GM23338 (cell line): ENCODE measurements around the gene EML1. TPM values are rescaled to one million over a fixed set of nuclear protein-coding genes. Genes with fewer than 3 reads are reported as not detected.

ENCODE experiments used
- ATAC-seq: fragments of 200-7000 bp; cut with Tn5 transposase; 3 replicates; pipeline ENCODE4 v1.9.1; 2020
- DNase-seq: peaks from one replicate; pipeline ENCODE4 v3.0.0-alpha.2; 2015; ENCODE audit warnings: low spot score
- H2AFZ ChIP-seq: fragments of 200-600 bp; sonication (generic); 2 replicates; pipeline ENCODE4 v1.8.0; 2016; ENCODE audit warnings: antibody characterized with exemption, mild to moderate bottlenecking, moderate library complexity
- H3F3A ChIP-seq: fragments of 200-600 bp; sonication (generic); replicated peaks from 2 replicates; pipeline ENCODE4 v1.8.0; 2017; ENCODE audit warnings: antibody characterized with exemption, mixed run types, low read depth
- H3K27ac ChIP-seq: fragments of 200-600 bp; sonication (generic); 2 replicates; pipeline ENCODE4 v1.6.1; 2016; ENCODE audit warnings: low read depth
- H3K27me3 ChIP-seq: fragments of 200-600 bp; sonication (generic); 2 replicates; pipeline ENCODE4 v1.8.0; 2016; ENCODE audit warnings: mild to moderate bottlenecking, mixed run types, moderate library complexity; ENCODE audit not compliant: insufficient read depth
- H3K36me3 ChIP-seq: fragments of 200-600 bp; sonication (generic); 2 replicates; pipeline ENCODE4 v1.8.0; 2016; ENCODE audit warnings: mild to moderate bottlenecking; ENCODE audit not compliant: insufficient read depth
- H3K4me1 ChIP-seq: fragments of 200-600 bp; sonication (generic); 2 replicates; pipeline ENCODE4 v1.8.0; 2016; ENCODE audit warnings: mild to moderate bottlenecking, moderate library complexity; ENCODE audit not compliant: insufficient read depth
- H3K4me2 ChIP-seq: fragments of 200-600 bp; sonication (generic); 2 replicates; pipeline ENCODE4 v1.7.1; 2017; ENCODE audit warnings: mixed run types
- H3K4me3 ChIP-seq: fragments of 200-600 bp; sonication (generic); 2 replicates; pipeline ENCODE4 v1.6.1; 2016; ENCODE audit warnings: mixed run types
- H3K79me2 ChIP-seq: fragments of 200-600 bp; sonication (generic); replicated peaks from 2 replicates; pipeline ENCODE4 v1.8.0; 2017; ENCODE audit warnings: mild to moderate bottlenecking; ENCODE audit not compliant: insufficient read depth
- H3K9me2 ChIP-seq: fragments of 200-600 bp; sonication (generic); 2 replicates; pipeline ENCODE4 v1.8.0; 2017; ENCODE audit not compliant: insufficient read depth
- H4K20me1 ChIP-seq: fragments of 200-600 bp; sonication (generic); replicated peaks from 2 replicates; pipeline ENCODE4 v1.8.0; 2017; ENCODE audit warnings: mild to moderate bottlenecking; ENCODE audit not compliant: insufficient read depth
- H3K27ac Mint-ChIP-seq: 2 replicates; pipeline ENCODE4 v1.8.0; 2020; ENCODE audit warnings: inconsistent platforms, mild to moderate bottlenecking, moderate library complexity, mixed read lengths
- H3K27me3 Mint-ChIP-seq: 3 replicates; pipeline ENCODE4 v1.8.0; 2022; ENCODE audit warnings: low read depth, mild to moderate bottlenecking, moderate library complexity, mixed read lengths, inconsistent platforms; ENCODE audit not compliant: insufficient read depth, poor library complexity
- H3K36me3 Mint-ChIP-seq: 3 replicates; pipeline ENCODE4 v1.8.0; 2021; ENCODE audit warnings: low read depth, mild to moderate bottlenecking, inconsistent platforms, moderate library complexity, mixed read lengths
- H3K4me1 Mint-ChIP-seq: 3 replicates; pipeline ENCODE4 v1.8.0; 2020; ENCODE audit warnings: mild to moderate bottlenecking, inconsistent platforms, mixed read lengths
- H3K4me3 Mint-ChIP-seq: 3 replicates; pipeline ENCODE4 v1.8.0; 2021; ENCODE audit warnings: moderate library complexity, mild to moderate bottlenecking, inconsistent platforms, mixed read lengths
- H3K9me3 Mint-ChIP-seq: 3 replicates; pipeline ENCODE4 v1.8.0; 2020; ENCODE audit warnings: moderate library complexity, mild to moderate bottlenecking, inconsistent platforms, mixed read lengths
- CTCF ChIP-seq, 2 experiments: fragments of 200-600 bp in 1 of 2; sonication (generic) in 1 of 2; conservative IDR thresholded peaks; 2 replicates each; pipeline versions ENCODE4 v1.5.1 to v1.6.1; 2016 to 2017; ENCODE audit warnings: antibody characterized with exemption in 2 of 2, low read depth in 2 of 2, mild to moderate bottlenecking in 2 of 2, moderate library complexity in 1 of 2
- EZH2 ChIP-seq: fragments of 200-600 bp; sonication (generic); IDR thresholded peaks from one replicate; pipeline ENCODE4 v1.8.0; 2017; ENCODE audit warnings: antibody characterized with exemption, mild to moderate bottlenecking, low read depth; ENCODE audit not compliant: unreplicated experiment
- NANOG ChIP-seq: IDR thresholded peaks from 2 replicates; pipeline ENCODE4 v1.6.1; 2016; ENCODE audit warnings: antibody characterized with exemption, borderline replicate concordance
- POLR2AphosphoS5 ChIP-seq: IDR thresholded peaks from 2 replicates; pipeline ENCODE4 v1.6.1; 2016; ENCODE audit warnings: antibody characterized with exemption, low read depth
- ZNF114 ChIP-seq: fragments of 250-450 bp; sonication (Bioruptor Pico); IDR thresholded peaks from 2 replicates; pipeline ENCODE4 v1.5.0; 2020; ENCODE audit warnings: mild to moderate bottlenecking, moderate library complexity
- polyA plus RNA-seq: library from polyadenylated mRNA; unstranded; fragments of >200 nt; fragmentation: Nextera tagmentation; extraction: Ambion mirVana; gene quantifications from 2 replicates; pipeline ENCODE4 v1.2.1, GENCODE V29; 2016
- total RNA-seq: library from RNA; depleted of rRNA; stranded (reverse); fragments of >200 nt; shearing (Covaris generic); gene quantifications from 2 replicates; pipeline ENCODE4 v1.2.3, GENCODE V29; 2014
- TF ChIP-seq, protein P1 (sequence below): fragments of 250-450 bp; sonication (Bioruptor Pico); IDR thresholded peaks from 2 replicates; pipeline ENCODE4 v1.5.0; 2020; ENCODE audit warnings: mild to moderate bottlenecking, moderate library complexity

The EML1 gene
- total and polyA plus RNA-seq, 2 experiments from 2014 or later: 7.0 to 18.1 TPM

- TF ChIP-seq, protein P1, sequence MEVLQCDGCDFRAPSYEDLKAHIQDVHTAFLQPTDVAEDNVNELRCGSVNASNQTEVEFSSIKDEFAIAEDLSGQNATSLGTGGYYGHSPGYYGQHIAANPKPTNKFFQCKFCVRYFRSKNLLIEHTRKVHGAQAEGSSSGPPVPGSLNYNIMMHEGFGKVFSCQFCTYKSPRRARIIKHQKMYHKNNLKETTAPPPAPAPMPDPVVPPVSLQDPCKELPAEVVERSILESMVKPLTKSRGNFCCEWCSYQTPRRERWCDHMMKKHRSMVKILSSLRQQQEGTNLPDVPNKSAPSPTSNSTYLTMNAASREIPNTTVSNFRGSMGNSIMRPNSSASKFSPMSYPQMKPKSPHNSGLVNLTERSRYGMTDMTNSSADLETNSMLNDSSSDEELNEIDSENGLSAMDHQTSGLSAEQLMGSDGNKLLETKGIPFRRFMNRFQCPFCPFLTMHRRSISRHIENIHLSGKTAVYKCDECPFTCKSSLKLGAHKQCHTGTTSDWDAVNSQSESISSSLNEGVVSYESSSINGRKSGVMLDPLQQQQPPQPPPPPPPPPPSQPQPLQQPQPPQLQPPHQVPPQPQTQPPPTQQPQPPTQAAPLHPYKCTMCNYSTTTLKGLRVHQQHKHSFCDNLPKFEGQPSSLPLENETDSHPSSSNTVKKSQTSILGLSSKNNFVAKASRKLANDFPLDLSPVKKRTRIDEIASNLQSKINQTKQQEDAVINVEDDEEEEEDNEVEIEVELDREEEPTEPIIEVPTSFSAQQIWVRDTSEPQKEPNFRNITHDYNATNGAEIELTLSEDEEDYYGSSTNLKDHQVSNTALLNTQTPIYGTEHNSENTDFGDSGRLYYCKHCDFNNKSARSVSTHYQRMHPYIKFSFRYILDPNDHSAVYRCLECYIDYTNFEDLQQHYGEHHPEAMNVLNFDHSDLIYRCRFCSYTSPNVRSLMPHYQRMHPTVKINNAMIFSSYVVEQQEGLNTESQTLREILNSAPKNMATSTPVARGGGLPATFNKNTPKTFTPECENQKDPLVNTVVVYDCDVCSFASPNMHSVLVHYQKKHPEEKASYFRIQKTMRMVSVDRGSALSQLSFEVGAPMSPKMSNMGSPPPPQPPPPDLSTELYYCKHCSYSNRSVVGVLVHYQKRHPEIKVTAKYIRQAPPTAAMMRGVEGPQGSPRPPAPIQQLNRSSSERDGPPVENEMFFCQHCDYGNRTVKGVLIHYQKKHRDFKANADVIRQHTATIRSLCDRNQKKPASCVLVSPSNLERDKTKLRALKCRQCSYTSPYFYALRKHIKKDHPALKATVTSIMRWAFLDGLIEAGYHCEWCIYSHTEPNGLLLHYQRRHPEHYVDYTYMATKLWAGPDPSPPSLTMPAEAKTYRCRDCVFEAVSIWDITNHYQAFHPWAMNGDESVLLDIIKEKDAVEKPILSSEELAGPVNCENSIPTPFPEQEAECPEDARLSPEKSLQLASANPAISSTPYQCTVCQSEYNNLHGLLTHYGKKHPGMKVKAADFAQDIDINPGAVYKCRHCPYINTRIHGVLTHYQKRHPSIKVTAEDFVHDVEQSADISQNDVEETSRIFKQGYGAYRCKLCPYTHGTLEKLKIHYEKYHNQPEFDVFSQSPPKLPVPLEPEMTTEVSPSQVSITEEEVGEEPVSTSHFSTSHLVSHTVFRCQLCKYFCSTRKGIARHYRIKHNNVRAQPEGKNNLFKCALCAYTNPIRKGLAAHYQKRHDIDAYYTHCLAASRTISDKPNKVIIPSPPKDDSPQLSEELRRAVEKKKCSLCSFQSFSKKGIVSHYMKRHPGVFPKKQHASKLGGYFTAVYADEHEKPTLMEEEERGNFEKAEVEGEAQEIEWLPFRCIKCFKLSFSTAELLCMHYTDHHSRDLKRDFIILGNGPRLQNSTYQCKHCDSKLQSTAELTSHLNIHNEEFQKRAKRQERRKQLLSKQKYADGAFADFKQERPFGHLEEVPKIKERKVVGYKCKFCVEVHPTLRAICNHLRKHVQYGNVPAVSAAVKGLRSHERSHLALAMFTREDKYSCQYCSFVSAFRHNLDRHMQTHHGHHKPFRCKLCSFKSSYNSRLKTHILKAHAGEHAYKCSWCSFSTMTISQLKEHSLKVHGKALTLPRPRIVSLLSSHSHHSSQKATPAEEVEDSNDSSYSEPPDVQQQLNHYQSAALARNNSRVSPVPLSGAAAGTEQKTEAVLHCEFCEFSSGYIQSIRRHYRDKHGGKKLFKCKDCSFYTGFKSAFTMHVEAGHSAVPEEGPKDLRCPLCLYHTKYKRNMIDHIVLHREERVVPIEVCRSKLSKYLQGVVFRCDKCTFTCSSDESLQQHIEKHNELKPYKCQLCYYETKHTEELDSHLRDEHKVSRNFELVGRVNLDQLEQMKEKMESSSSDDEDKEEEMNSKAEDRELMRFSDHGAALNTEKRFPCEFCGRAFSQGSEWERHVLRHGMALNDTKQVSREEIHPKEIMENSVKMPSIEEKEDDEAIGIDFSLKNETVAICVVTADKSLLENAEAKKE: no peak
These were observed 173.0 kb downstream of the EML1 start (continued) for GRCh38 chr14:99966037-99966835.

DNA sequence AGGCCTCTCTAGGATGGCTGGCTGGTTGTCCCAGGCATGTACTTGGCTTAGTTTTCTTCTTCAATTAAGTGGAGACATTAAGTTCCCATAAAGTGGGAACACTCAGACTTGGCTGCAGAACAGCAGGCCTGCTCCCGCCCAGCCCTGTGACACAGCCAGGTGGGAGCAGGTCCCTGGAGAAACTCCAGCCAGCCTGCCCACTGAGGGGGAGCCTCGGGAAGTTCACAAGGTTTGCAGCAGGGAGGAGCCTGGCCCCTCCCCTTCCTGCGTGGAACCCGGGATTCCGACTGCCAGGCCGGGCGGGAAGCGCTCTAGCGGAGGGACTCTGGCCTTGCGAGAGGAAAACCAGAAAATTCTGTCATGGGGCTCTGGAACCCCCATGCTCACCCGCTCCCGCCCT lies 173.7 kb downstream of the EML1 start:
- Mint-ChIP-seq H3K4me1 (peaks cover 34% of the 10 kb centered on the region), H3K4me3 (no peak overlapping the region), H3K9me3 (peaks cover 12% of the 10 kb centered on the region), H3K27me3 (peaks cover 31% of the 10 kb centered on the region), H3K27ac (no peak overlapping the region), H3K36me3 (peaks cover 5% of the 10 kb centered on the region; the same call in 1 of the 3 replicates)
- peaks cover 29% of the 10 kb centered on the region for H3K27me3 ChIP-seq
- peaks cover 22% of the 10 kb centered on the region for H3K4me1 ChIP-seq
- ATAC-seq (no peak), DNase-seq (no peak)
- peaks cover 4% of the 10 kb centered on the region; the same call in 1 of the 2 replicates for H3K9me2 ChIP-seq
- no peak overlapping the region for H3K4me3 ChIP-seq
- H3K36me3 ChIP-seq: no peaks in the 10 kb centered on the region; the same call in 1 of the 2 replicates
- H3K27ac ChIP-seq: no peak overlapping the region
- peak overlapping the region; percentile 90 for H2AFZ ChIP-seq
- H4K20me1 ChIP-seq: no peaks in the 10 kb centered on the region
- H3K79me2 ChIP-seq: no peaks in the 10 kb centered on the region
- 0 out of 2 replicates have a peak, but pooled peaks cover 3% of the 10 kb centered on the region for H3F3A ChIP-seq
- peak overlapping the region; percentile 38; the same call in 1 of the 2 replicates for H3K4me2 ChIP-seq
- TF ChIP-seq EZH2 (no peak), NANOG (no peak), ZNF114 (no peak), POLR2AphosphoS5 (no peak), CTCF (conservative IDR thresholded peaks at IDR 0.05; ENCODE audit: low read depth in 2 of 2) (no peak)
- TF ChIP-seq, protein P1: no peak
